Ovary (tissue), 9 donors: Measurements from ENCODE around the gene KLC1. TPM values are rescaled to one million over a fixed set of nuclear protein-coding genes. Genes with fewer than 3 reads are reported as not detected.

Experiments
- DNase-seq, 5 donors: peaks; one replicate each; pipeline ENCODE4 v3.0.0-alpha.2; 2019 to 2020
- H3K27ac ChIP-seq, 2 donors: fragments of 200-600 bp; one replicate each; pipeline versions ENCODE4 v1.5.1 to v1.8.0; 2019 to 2022
- H3K27me3 ChIP-seq: fragments of 200-600 bp; one replicate; pipeline ENCODE4 v1.8.0; 2022
- H3K36me3 ChIP-seq: fragments of 200-600 bp; sonication (generic); one replicate; pipeline ENCODE4 v1.5.1; 2019
- H3K4me1 ChIP-seq: one replicate; pipeline ENCODE4 v1.8.1; 2013; ENCODE audit warnings: mild to moderate bottlenecking, moderate library complexity; ENCODE audit not compliant: insufficient read depth
- H3K4me3 ChIP-seq: fragments of 200-600 bp; sonication (generic); one replicate; pipeline ENCODE4 v1.5.1; 2017
- H3K9me3 ChIP-seq, 2 donors: fragments of 200-600 bp in 1 of 2; sonication (generic) in 1 of 2; one replicate each; pipeline versions ENCODE4 v1.5.1 to v1.8.1; 2013 to 2019; ENCODE audit warnings: mild to moderate bottlenecking in 1 of 2, moderate library complexity in 1 of 2
- CTCF ChIP-seq, 3 donors: fragments of 450-650 bp in 2 of 3; fragments of 200-600 bp in 1 of 3; IDR thresholded peaks; one replicate each; pipeline versions ENCODE4 v1.5.1 to v1.8.0; 2016 to 2022; ENCODE audit warnings: antibody characterized with exemption in 3 of 3, mild to moderate bottlenecking in 1 of 3
- EP300 ChIP-seq: sonication (generic); formaldehyde crosslinking; IDR thresholded peaks from one replicate; pipeline ENCODE4 v1.6.1; 2017; ENCODE audit warnings: antibody characterized with exemption
- POLR2A ChIP-seq: fragments of 450-650 bp; IDR thresholded peaks from one replicate; pipeline ENCODE4 v1.6.1; 2017; ENCODE audit warnings: antibody characterized with exemption, mild to moderate bottlenecking, moderate library complexity
- WGBS, 3 donors: extraction: QIAGEN DNeasy Blood & Tissue Kit in 1 of 3; methylation state at CpG; one replicate each; pipeline versions ENCODE4 v1.1.5 to v1.1.7; 2013 to 2017; 5-methylcytosine and 5-hydroxymethylcytosine counted together
- intact Hi-C, 4 donors: fragments of 100-400 bp; cut with DNase I; formaldehyde crosslinking; loops; one replicate each; pipeline versions ENCODE4 v1.11.0 to v1.15.1; 2022 to 2023
- polyA plus RNA-seq, 2 donors: library from polyadenylated mRNA; stranded (reverse); fragments of 200-250 nt in 1 of 2; fragments of 350-450 nt in 1 of 2; fragmentation: Illumina TruSeq in 1 of 2; extraction: RNeasy Lipid Tissue Mini Kit (QIAGEN cat#74804) in 1 of 2; gene quantifications; one replicate each; pipeline ENCODE4 v1.2.3, GENCODE V29; 2013 to 2014
- total RNA-seq, 7 donors: library from RNA; depleted of rRNA in 2 of 7; stranded (reverse); fragments of >200 nt in 2 of 7; fragmentation: NEBNext Ultra II Directional in 3 of 7; extraction: Animal tissue kit (Norgen Biotek cat#: 25700) in 3 of 7; gene quantifications; one replicate each; pipeline versions ENCODE4 v1.1.0 to v1.2.4, GENCODE V29; 2016 to 2023
- donor health status: DM: no; HTN: no; CAD: no; lungs with moderate emphysema.
- donor health status: DM: no; HTN: no; CAD: no.
- donor health status: Bipolar disorder and iron deficiency.
- donor health status: DM: yes; HTN: yes; CAD: no.
- donor health status: DM: no; HTN: no; CAD: no.
- donor health status: DM: yes; HTN: yes; CAD: no.

The KLC1 gene
- total and polyA plus RNA-seq, 9 donors = 80.0 to 191 (median 149) TPM

- no peak for DNase-seq
- intact Hi-C loops = no loop called here
- TF ChIP-seq EP300 = no peak
- no peak for TF ChIP-seq CTCF (IDR thresholded peaks at IDR 0.05)
- no peak for TF ChIP-seq POLR2A
- H3K4me3 ChIP-seq = no peak overlapping the region
- H3K9me3 ChIP-seq = no peaks in the 10 kb centered on the region
- H3K36me3 ChIP-seq = no peaks in the 10 kb centered on the region
- H3K4me1 ChIP-seq = peaks cover 14% of the 10 kb centered on the region
- WGBS, 3 donors = 40 to 67% (median 59%) methylated on average over 13 of the region's 13 CpGs
- H3K27me3 ChIP-seq = no peaks in the 10 kb centered on the region
- peak overlapping the region in 1 of 2 donors; percentile 65 for H3K27ac ChIP-seq
Measured at GRCh38 chr14:103704708-103705107, 75.7 kb downstream of the KLC1 start.

- TF ChIP-seq EP300 = no peak
- no peaks in the 10 kb centered on the region for H3K27me3 ChIP-seq
- no peaks in the 10 kb centered on the region for H3K9me3 ChIP-seq
- peak overlapping the region in 1 of 2 donors; percentile 65 for H3K27ac ChIP-seq
- peak; percentile 64 to 78 (median 75) for DNase-seq
- 31 to 56% (median 43%) methylated on average over 15 of the region's 15 CpGs for WGBS, 3 donors
- H3K4me3 ChIP-seq = no peak overlapping the region
- intact Hi-C loops = no loop called here
- H3K36me3 ChIP-seq = no peaks in the 10 kb centered on the region
- peaks cover 14% of the 10 kb centered on the region for H3K4me1 ChIP-seq
Measured at GRCh38 chr14:103705118-103705503, 76.1 kb downstream of the KLC1 start.

- Histone ChIP-seq H3K4me3 (no peak overlapping the region), H3K27ac (peak overlapping the region; percentile 49 to 65), H3K9me3 (no peaks in the 10 kb centered on the region), H3K4me1 (peaks cover 14% of the 10 kb centered on the region), H3K36me3 (no peaks in the 10 kb centered on the region), H3K27me3 (no peaks in the 10 kb centered on the region)
- TF ChIP-seq CTCF (IDR thresholded peaks at IDR 0.05) = no peak
- TF ChIP-seq EP300 = no peak
- TF ChIP-seq POLR2A = no peak
- 25 to 39% (median 25%) methylated on average over 23 to 28 of the region's 28 CpGs for WGBS, 3 donors
- intact Hi-C loops = no loop called here
- peak in 4 of 5 donors; percentile 59 to 69 (median 61) for DNase-seq
Measured at GRCh38 chr14:103705504-103706284, 76.7 kb downstream of the KLC1 start.

GRCh38 chr14:103706551-103707328, 77.7 kb downstream of the KLC1 start:
- H3K36me3 ChIP-seq = no peaks in the 10 kb centered on the region
- peak overlapping the region in 1 of 2 donors; percentile 65 for H3K27ac ChIP-seq
- WGBS, 3 donors = 71 to 81% (median 77%) methylated on average over 29 to 41 of the region's 41 CpGs
- H3K9me3 ChIP-seq = no peaks in the 10 kb centered on the region
- DNase-seq = no peak
- peaks cover 14% of the 10 kb centered on the region for H3K4me1 ChIP-seq
- intact Hi-C loops = no loop called here
- TF ChIP-seq EP300 (no peak), CTCF (IDR thresholded peaks at IDR 0.05) (no peak), POLR2A (no peak)
- H3K27me3 ChIP-seq = no peaks in the 10 kb centered on the region
- no peak overlapping the region for H3K4me3 ChIP-seq
